GDM1 (cell line): Measurements from ENCODE around the gene CRABP2.

ENCODE experiments used
- DNase-seq: peaks from one replicate; lab custom pipeline; 2025; lab: John Stamatoyannopoulos, UW

CRABP2 gene

GRCh38 chr1:156689953-156690674 is 15.3 kb downstream of the CRABP2 start:
- no peak for DNase-seq

GRCh38 chr1:156689035-156689952 is 16.1 kb downstream of the CRABP2 start:
- peak; percentile 71 for DNase-seq

- DNase-seq: no peak
These were observed 21.1 kb downstream of the CRABP2 start for GRCh38 chr1:156684227-156684782.

GRCh38 chr1:156682166-156682890 is 23.1 kb downstream of the CRABP2 start:
- no peak for DNase-seq

GRCh38 chr1:156681196-156681960 is 24.0 kb downstream of the CRABP2 start:
- DNase-seq: no peak

GRCh38 chr1:156680056-156680455 is 25.3 kb downstream of the CRABP2 start:
- no peak for DNase-seq

GRCh38 chr1:156677616-156678596 is 27.5 kb downstream of the CRABP2 start:
- peak; percentile 22 for DNase-seq

- no peak for DNase-seq
These were observed 28.4 kb downstream of the CRABP2 start, which contains the start of gene NES for GRCh38 chr1:156676820-156677615. Gene NES (minus strand): TSS chr1:156677407. CDS start chr1:156677264, 143 bp downstream.

GRCh38 chr1:156676114-156676819 is 29.1 kb downstream of the CRABP2 start:
- no peak for DNase-seq

GRCh38 chr1:156675210-156676113 is 29.9 kb downstream of the CRABP2 start:
- no peak for DNase-seq

GRCh38 chr1:156673387-156674121 is 31.8 kb downstream of the CRABP2 start:
- DNase-seq: no peak

- DNase-seq: no peak
These were observed 33.6 kb downstream of the CRABP2 start for GRCh38 chr1:156671804-156672203.

GRCh38 chr1:156670791-156671190 is 34.6 kb downstream of the CRABP2 start:
- DNase-seq: no peak

GRCh38 chr1:156670359-156670758 is 35.0 kb downstream of the CRABP2 start:
- no peak for DNase-seq

- no peak for DNase-seq
These were observed 35.6 kb downstream of the CRABP2 start for GRCh38 chr1:156669794-156670193.

GRCh38 chr1:156668801-156669637 is 36.4 kb downstream of the CRABP2 start:
- DNase-seq: no peak
